GM19025 (cell line): Measurements from ENCODE around the gene ZFAND3.

ENCODE experiments used
- ATAC-seq: cut with Tn5 transposase; IDR thresholded peaks from one replicate; pipeline ENCODE4 v1.9.1; 2021; ENCODE audit warnings: mild to moderate bottlenecking, low read depth, moderate library complexity; ENCODE audit not compliant: unreplicated experiment

Gene ZFAND3

GRCh38 chr6:38192011-38192410, 372.5 kb downstream of the ZFAND3 start:
- no peak for ATAC-seq

DNA sequence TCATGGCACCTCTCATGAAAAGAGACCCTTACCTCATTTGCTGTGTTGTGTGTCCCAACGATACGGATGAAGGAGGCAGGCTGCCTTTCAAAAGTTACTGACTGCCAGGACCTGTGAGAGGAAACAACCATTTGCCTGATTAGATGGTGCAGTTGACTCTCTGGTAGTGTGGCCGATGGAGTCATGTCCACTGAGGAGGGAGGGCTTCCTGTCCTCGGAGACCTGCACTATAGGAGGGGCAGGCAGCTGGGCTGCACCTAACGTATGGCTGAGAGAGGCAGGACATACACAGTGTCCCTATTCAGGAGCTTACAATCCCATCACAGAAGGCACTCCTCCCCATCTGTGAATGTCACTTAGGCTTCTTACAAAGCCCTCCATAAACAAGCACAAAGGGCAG, 373.0 kb downstream of the ZFAND3 start:
- no peak for ATAC-seq

- ATAC-seq, result no peak
Observed at GRCh38 chr6:38193051-38193450, 373.5 kb downstream of the ZFAND3 start.

GRCh38 chr6:38193481-38194281, 374.2 kb downstream of the ZFAND3 start:
- ATAC-seq, result no peak

GRCh38 chr6:38194282-38194572, 374.7 kb downstream of the ZFAND3 start:
- ATAC-seq, result no peak

DNA sequence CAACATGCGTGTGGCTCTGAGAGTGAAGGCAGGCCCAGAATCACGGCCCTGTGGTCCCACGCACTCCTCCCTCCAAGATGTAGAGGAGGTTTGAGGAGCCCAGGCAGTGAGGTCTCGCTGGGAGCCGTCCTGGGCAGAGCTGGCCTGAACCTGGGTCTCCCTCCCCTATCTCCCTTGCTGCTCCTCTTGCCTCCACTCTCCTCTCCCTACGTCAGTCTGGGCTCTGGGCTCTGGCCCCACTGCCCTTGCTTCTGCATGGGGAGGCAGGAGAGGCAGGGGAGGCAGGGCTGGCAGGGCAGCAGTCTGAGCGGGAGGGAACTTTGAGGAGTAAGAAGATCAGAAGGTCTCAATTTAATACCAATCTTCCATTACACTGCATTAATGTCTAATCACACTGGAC, 375.1 kb downstream of the ZFAND3 start:
- ATAC-seq, result no peak

GRCh38 chr6:38195113-38195635, 375.6 kb downstream of the ZFAND3 start:
- ATAC-seq, result no peak

DNA sequence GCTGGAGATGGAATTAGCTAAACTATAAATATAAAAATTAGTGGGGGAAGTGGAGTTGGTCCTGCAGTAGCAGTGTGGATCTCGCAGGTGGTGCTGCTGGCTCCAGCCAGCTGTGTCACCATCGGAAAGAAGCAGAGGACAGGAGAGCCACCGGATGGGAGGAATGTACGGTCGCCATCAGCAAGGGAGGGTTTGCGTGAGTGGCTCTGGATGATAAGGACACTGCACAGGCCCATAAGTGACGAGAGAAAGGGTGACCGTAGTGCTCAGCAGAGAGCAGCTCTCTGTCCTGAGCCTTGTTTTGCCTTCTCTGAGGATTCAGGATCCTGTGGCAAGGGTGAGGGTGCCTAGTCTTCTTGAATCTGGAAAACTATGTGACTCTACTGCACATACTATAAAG, 378.7 kb downstream of the ZFAND3 start:
- ATAC-seq, result no peak
